H1 (cell line): ENCODE measurements around the gene C3orf52. TPM values are rescaled to one million over a fixed set of nuclear protein-coding genes. Genes with fewer than 3 reads are reported as not detected.

Experiments
- CTCF ChIA-PET: fragments of 300-600 bp; sonication (Branson Sonifier 250); formaldehyde crosslinking; loops from one replicate; lab custom pipeline; 2021; ENCODE audit not compliant: partially characterized antibody; lab: Charles Lee
- POLR2A ChIA-PET: fragments of 300-600 bp; sonication (Branson Sonifier 250); formaldehyde crosslinking; loops from one replicate; lab custom pipeline; 2021; ENCODE audit warnings: inconsistent platforms; ENCODE audit not compliant: partially characterized antibody; lab: Charles Lee
- DNase-seq, 2 experiments: peaks; one replicate each; pipeline versions ENCODE4 v3.0.0 to v3.0.0-alpha.2; 2010 to 2022; ENCODE audit warnings: low spot score in 2 of 2, low read depth in 1 of 2, mixed read lengths in 1 of 2
- FAIRE-seq: peaks from 2 replicates; lab custom pipeline; 2011; peaks lifted over from hg19 to GRCh38; lab: Jason Lieb, UNC
- H2AFZ ChIP-seq: 2 replicates; pipeline ENCODE4 v1.8.1; 2012; ENCODE audit warnings: low read length, inconsistent platforms
- H2AK5ac ChIP-seq: 2 replicates; pipeline ENCODE4 v1.6.1; 2013; ENCODE audit warnings: low read depth, low read length
- H2BK120ac ChIP-seq: replicated peaks from 2 replicates; pipeline ENCODE3; 2013; ENCODE audit warnings: low read depth, low read length, inconsistent platforms
- H2BK12ac ChIP-seq: 2 replicates; pipeline ENCODE4 v1.6.1; 2013; ENCODE audit warnings: low read depth, low read length
- H2BK15ac ChIP-seq: 2 replicates; pipeline ENCODE4 v1.6.1; 2013; ENCODE audit warnings: low read length
- H2BK20ac ChIP-seq: 2 replicates; pipeline ENCODE4 v1.6.1; 2013; ENCODE audit warnings: low read length
- H2BK5ac ChIP-seq: 2 replicates; pipeline ENCODE4 v1.6.1; 2013; ENCODE audit warnings: low read depth, low read length
- H3K14ac ChIP-seq: 2 replicates; pipeline ENCODE4 v1.6.1; 2013; ENCODE audit warnings: inconsistent platforms; ENCODE audit not compliant: insufficient read length
- H3K18ac ChIP-seq: 2 replicates; pipeline ENCODE4 v1.6.1; 2013; ENCODE audit warnings: low read length; ENCODE audit errors: extremely low read depth
- H3K23ac ChIP-seq: 2 replicates; pipeline ENCODE4 v1.6.1; 2013; ENCODE audit warnings: inconsistent platforms; ENCODE audit not compliant: insufficient read length
- H3K23me2 ChIP-seq: 2 replicates; pipeline ENCODE4 v1.6.1; 2013; ENCODE audit warnings: low read depth, low read length
- H3K27ac ChIP-seq: 2 replicates; pipeline ENCODE4 v1.6.1; 2011; ENCODE audit warnings: low read depth, low read length, inconsistent platforms
- H3K27me3 ChIP-seq, 4 experiments: replicated peaks in 1 of 4; 1 replicate in 1 of 4; 2 replicates in 3 of 4; pipeline versions ENCODE4 v1.6.1 to v1.8.1; 2011 to 2013; ENCODE audit warnings: low read length in 3 of 4, mild to moderate bottlenecking in 3 of 4, inconsistent platforms in 2 of 4, mixed read lengths in 2 of 4, moderate library complexity in 1 of 4; ENCODE audit not compliant: control insufficient read depth in 3 of 4, insufficient read depth in 3 of 4; ENCODE audit errors: extremely low read depth in 1 of 4
- H3K36me3 ChIP-seq, 4 experiments: 2 replicates each; pipeline versions ENCODE4 v1.6.1 to v1.8.1; 2011 to 2013; ENCODE audit warnings: mild to moderate bottlenecking in 4 of 4, low read length in 3 of 4, moderate library complexity in 2 of 4, control low read depth in 1 of 4, inconsistent platforms in 1 of 4; ENCODE audit not compliant: insufficient read depth in 4 of 4, control insufficient read depth in 2 of 4
- H3K4ac ChIP-seq: replicated peaks from 2 replicates; pipeline ENCODE3; 2013; ENCODE audit warnings: low read length, low read depth, mixed read lengths, inconsistent platforms; ENCODE audit not compliant: insufficient read length
- H3K4me1 ChIP-seq, 4 experiments: replicated peaks in 1 of 4; 1 replicate in 1 of 4; 2 replicates in 3 of 4; pipeline versions ENCODE4 v1.6.1 to v1.8.1; 2011 to 2013; ENCODE audit warnings: low read length in 3 of 4, inconsistent platforms in 2 of 4, mixed read lengths in 1 of 4; ENCODE audit not compliant: insufficient read depth in 4 of 4, control insufficient read depth in 3 of 4
- H3K4me2 ChIP-seq, 2 experiments: 2 replicates each; pipeline versions ENCODE4 v1.6.1 to v1.8.1; 2011 to 2013; ENCODE audit warnings: low read depth in 2 of 2, low read length in 2 of 2, control low read depth in 1 of 2, inconsistent platforms in 1 of 2, mild to moderate bottlenecking in 1 of 2; ENCODE audit not compliant: insufficient read depth in 1 of 2
- H3K4me3 ChIP-seq, 4 experiments: fragments of 200-600, 300-600 bp in 1 of 4; sonication (generic), shearing (Covaris generic), sonication (Bioruptor Twin) in 1 of 4; 2 replicates each; pipeline versions ENCODE4 v1.5.1 to v1.8.1; 2011 to 2016; ENCODE audit warnings: low read length in 4 of 4, low read depth in 3 of 4, control low read depth in 2 of 4, inconsistent platforms in 2 of 4, mild to moderate bottlenecking in 2 of 4, mixed read lengths in 1 of 4, moderate library complexity in 1 of 4; ENCODE audit not compliant: insufficient read depth in 2 of 4; ENCODE audit errors: extremely low read depth in 1 of 4
- H3K56ac ChIP-seq: replicated peaks from 2 replicates; pipeline ENCODE3; 2013; ENCODE audit warnings: low read depth, mild to moderate bottlenecking, mixed read lengths, low read length, inconsistent platforms; ENCODE audit not compliant: insufficient read length
- H3K79me1 ChIP-seq: 2 replicates; pipeline ENCODE4 v1.6.1; 2013; ENCODE audit warnings: low read depth, low read length, control low read depth
- H3K79me2 ChIP-seq, 2 experiments: 2 replicates each; pipeline versions ENCODE4 v1.6.1 to v1.8.1; 2012 to 2013; ENCODE audit warnings: low read length in 2 of 2, mild to moderate bottlenecking in 2 of 2, inconsistent platforms in 1 of 2; ENCODE audit not compliant: insufficient read depth in 2 of 2, control insufficient read depth in 1 of 2
- H3K9ac ChIP-seq, 4 experiments: replicated peaks in 1 of 4; 1 replicate in 1 of 4; 2 replicates in 3 of 4; pipeline versions ENCODE4 v1.6.1 to v1.8.1; 2011 to 2013; ENCODE audit warnings: low read depth in 3 of 4, low read length in 3 of 4, control low read depth in 2 of 4, mild to moderate bottlenecking in 2 of 4, moderate library complexity in 2 of 4, inconsistent platforms in 1 of 4; ENCODE audit errors: extremely low read depth in 1 of 4
- H3K9me3 ChIP-seq, 2 experiments: 2 replicates each; pipeline versions ENCODE4 v1.6.1 to v1.8.1; 2012 to 2013; ENCODE audit warnings: mild to moderate bottlenecking in 2 of 2, moderate library complexity in 2 of 2, control low read depth in 1 of 2, inconsistent platforms in 1 of 2, low read depth in 1 of 2, low read length in 1 of 2, mixed read lengths in 1 of 2; ENCODE audit not compliant: insufficient read depth in 2 of 2
- H4K20me1 ChIP-seq, 2 experiments: replicated peaks in 1 of 2; 2 replicates each; pipeline versions ENCODE3 to v1.8.1; 2011 to 2013; ENCODE audit warnings: inconsistent platforms in 2 of 2, low read length in 2 of 2, mild to moderate bottlenecking in 1 of 2; ENCODE audit not compliant: insufficient read depth in 2 of 2, control insufficient read depth in 1 of 2
- H4K5ac ChIP-seq: 2 replicates; pipeline ENCODE4 v1.6.1; 2013; ENCODE audit warnings: low read length, low read depth, mixed read lengths, inconsistent platforms; ENCODE audit not compliant: insufficient read length
- H4K8ac ChIP-seq: 2 replicates; pipeline ENCODE4 v1.8.0; 2013; ENCODE audit warnings: mild to moderate bottlenecking, moderate library complexity, low read length, inconsistent platforms; ENCODE audit not compliant: insufficient read depth; ENCODE audit errors: extremely low read depth
- H4K91ac ChIP-seq: replicated peaks from 2 replicates; pipeline ENCODE3; 2013; ENCODE audit warnings: low read length, mixed read lengths, inconsistent platforms; ENCODE audit not compliant: insufficient read length
- SIX5 ChIP-seq: IDR thresholded peaks from 2 replicates; pipeline ENCODE4 v1.6.1; 2011; ENCODE audit warnings: mild to moderate bottlenecking, low read depth, low read length
- WGBS, 2 experiments: shearing (Covaris generic) in 1 of 2; methylation state at CpG; one replicate each; pipeline versions ENCODE4 v1.1.6 to v1.1.7; 2013 to 2015; ENCODE audit warnings: low lambda C conversion rate in 2 of 2, mixed read lengths in 2 of 2, inconsistent platforms in 1 of 2, low coverage in 1 of 2, missing lambda C conversion rate in 1 of 2; ENCODE audit not compliant: insufficient replicate concordance in 2 of 2, insufficient coverage in 1 of 2, insufficient read length in 1 of 2; ENCODE audit errors: extremely low coverage in 1 of 2, missing lambda C conversion rate in 1 of 2; 5-methylcytosine and 5-hydroxymethylcytosine counted together
- polyA plus RNA-seq, 7 experiments: library from polyadenylated mRNA; depleted of rRNA in 3 of 7; stranded (reverse) in 5 of 7; unstranded in 2 of 7; fragments of >200 nt in 5 of 7; fragments of 200-250 nt in 2 of 7; gene quantifications; 1 replicate in 5 of 7; 2 replicates in 1 of 7; 4 replicates in 1 of 7; pipeline versions ENCODE4 v1.2.1 to v1.2.3, GENCODE V29; 2011 to 2013; ENCODE audit warnings: missing spikeins in 2 of 7, mixed read lengths in 2 of 7
- total RNA-seq: library from RNA; stranded (reverse); fragmentation: NEBNext Ultra II Directional; extraction: Animal tissue kit (Norgen Biotek cat#: 25700); gene quantifications from 2 replicates; pipeline ENCODE4 v1.2.1, GENCODE V29; 2021

C3orf52 gene
- total and polyA plus RNA-seq, 2 of the 8 experiments (the other 6 are each of a cell fraction or from before 2014, with no cell fraction given), result 9.7 to 13.1 TPM

DNA sequence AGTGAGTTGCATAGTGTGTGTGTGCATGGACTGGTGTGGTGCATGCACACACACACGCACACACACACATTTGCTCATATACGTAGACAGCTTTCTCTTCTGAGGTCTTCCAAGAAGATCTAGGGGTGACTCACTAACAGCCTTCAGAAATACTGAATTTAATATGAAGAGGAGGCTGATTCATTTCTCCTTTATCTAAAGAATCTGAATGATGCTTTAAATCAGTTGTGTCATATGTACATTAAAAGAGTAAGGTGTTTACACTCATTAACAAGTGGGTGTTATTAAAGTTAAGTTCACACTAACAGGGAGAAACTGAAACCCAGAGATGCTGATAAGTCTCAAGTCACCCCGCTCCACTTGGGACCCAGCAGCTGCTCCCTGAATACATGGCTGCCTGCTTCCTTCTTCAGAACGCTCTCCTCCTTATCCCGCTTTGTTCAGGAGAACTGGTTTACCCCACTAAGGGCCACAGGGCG is 29.7 kb upstream of the C3orf52 start:
- H3K14ac ChIP-seq, result no peak overlapping the region
- no peak overlapping the region for H3K9ac ChIP-seq
- no peak overlapping the region for H2BK12ac ChIP-seq
- no peaks in the 10 kb centered on the region for H3K36me3 ChIP-seq
- H3K4ac ChIP-seq, result no peak overlapping the region
- no peak overlapping the region for H4K91ac ChIP-seq
- no peak overlapping the region for H3K56ac ChIP-seq
- FAIRE-seq (no peak), DNase-seq (no peak)
- no peak overlapping the region for H4K8ac ChIP-seq
- H2AFZ ChIP-seq, result no peak overlapping the region
- H3K23ac ChIP-seq, result no peak overlapping the region
- H2BK15ac ChIP-seq, result no peak overlapping the region
- peaks cover 2% of the 10 kb centered on the region for H3K23me2 ChIP-seq
- no peaks in the 10 kb centered on the region for H3K27me3 ChIP-seq
- no peak overlapping the region for H2BK20ac ChIP-seq
- no peak overlapping the region for H2AK5ac ChIP-seq
- no peak overlapping the region for H3K4me3 ChIP-seq
- peaks cover 0 to 2% (median 0%) of the 10 kb centered on the region in 4 experiments; a peak in 3 of 7 replicates for H3K4me1 ChIP-seq
- no peaks in the 10 kb centered on the region for H4K20me1 ChIP-seq
- no peaks in the 10 kb centered on the region for H3K79me1 ChIP-seq
- no peak overlapping the region for H3K4me2 ChIP-seq
- WGBS, 2 experiments, result 86% methylated on average over 6 of the region's 6 CpGs; no CpG with 5 or more reads in 1 of the 2 experiments
- no peak overlapping the region for H3K18ac ChIP-seq
- TF ChIP-seq SIX5, result no peak
- H2BK5ac ChIP-seq, result no peak overlapping the region
- H3K9me3 ChIP-seq, result no peaks in the 10 kb centered on the region
- H3K79me2 ChIP-seq, result no peaks in the 10 kb centered on the region
- POLR2A ChIA-PET, result no interaction called here
- no peak overlapping the region for H2BK120ac ChIP-seq
- H4K5ac ChIP-seq, result no peak overlapping the region
- H3K27ac ChIP-seq, result no peak overlapping the region
- CTCF ChIA-PET, result no interaction called here
